GM12892 (cell line): ENCODE results near the gene ATP2B2.

Experiments used
- DNase-seq: peaks from one replicate; pipeline ENCODE4 v3.0.0; 2011; ENCODE audit not compliant: insufficient read length
- FAIRE-seq: peaks from 2 replicates; lab custom pipeline; 2011; peaks lifted over from hg19 to GRCh38; lab: Jason Lieb, UNC
- POLR2A ChIP-seq: IDR thresholded peaks from 2 replicates; pipeline ENCODE4 v1.6.1; 2011; ENCODE audit warnings: low read depth, low read length, control low read depth
- POLR2AphosphoS5 ChIP-seq: IDR thresholded peaks from 2 replicates; pipeline ENCODE4 v1.6.1; 2011; ENCODE audit warnings: low read depth, low read length, control low read depth
- TAF1 ChIP-seq: IDR thresholded peaks from 2 replicates; pipeline ENCODE4 v1.6.1; 2011; ENCODE audit warnings: low read depth, mild to moderate bottlenecking, control low read depth, low read length, borderline replicate concordance

The ATP2B2 gene

GRCh38 chr3:10289077-10289476 lies 216.3 kb downstream of the ATP2B2 start:
- DNase-seq: no peak
- FAIRE-seq: no peak
- TF ChIP-seq POLR2A (no peak), TAF1 (no peak), POLR2AphosphoS5 (no peak)

- TF ChIP-seq POLR2AphosphoS5 (no peak), POLR2A (no peak), TAF1 (no peak)
- FAIRE-seq (no peak), DNase-seq (no peak)
Observed at GRCh38 chr3:10288575-10288960, 216.8 kb downstream of the ATP2B2 start.

GRCh38 chr3:10287936-10288574 lies 217.3 kb downstream of the ATP2B2 start:
- no peak for FAIRE-seq
- DNase-seq: no peak

GRCh38 chr3:10286596-10287295 lies 218.6 kb downstream of the ATP2B2 start:
- FAIRE-seq: no peak
- no peak for DNase-seq

More at GRCh38 chr3:10287936-10288574, 217.3 kb downstream of the ATP2B2 start:
- TF ChIP-seq POLR2AphosphoS5: no peak
- no peak for TF ChIP-seq TAF1
- no peak for TF ChIP-seq POLR2A

GRCh38 chr3:10286133-10286524 lies 219.3 kb downstream of the ATP2B2 start:
- no peak for TF ChIP-seq POLR2A
- no peak for TF ChIP-seq TAF1
- no peak for TF ChIP-seq POLR2AphosphoS5
- no peak for FAIRE-seq
- DNase-seq: no peak

More at GRCh38 chr3:10286596-10287295, 218.6 kb downstream of the ATP2B2 start:
- TF ChIP-seq POLR2AphosphoS5 (no peak), POLR2A (peak; percentile 28; the same call in 1 of the 2 replicates)

GRCh38 chr3:10285272-10286132 lies 219.9 kb downstream of the ATP2B2 start:
- no peak for DNase-seq
- TF ChIP-seq POLR2AphosphoS5 (no peak), POLR2A (no peak), TAF1 (no peak)
- FAIRE-seq: no peak

GRCh38 chr3:10284496-10284895 lies 220.9 kb downstream of the ATP2B2 start:
- FAIRE-seq: peak; percentile 54

GRCh38 chr3:10283638-10284037 lies 221.7 kb downstream of the ATP2B2 start:
- no peak for FAIRE-seq
- TF ChIP-seq POLR2AphosphoS5 (no peak), POLR2A (no peak), TAF1 (no peak)
- DNase-seq: no peak

More at GRCh38 chr3:10284496-10284895, 220.9 kb downstream of the ATP2B2 start:
- no peak for DNase-seq
- TF ChIP-seq TAF1 (no peak), POLR2A (no peak), POLR2AphosphoS5 (no peak)

GRCh38 chr3:10281951-10282350 lies 223.4 kb downstream of the ATP2B2 start:
- no peak for FAIRE-seq
- TF ChIP-seq TAF1 (no peak), POLR2AphosphoS5 (no peak), POLR2A (no peak)
- no peak for DNase-seq

GRCh38 chr3:10280571-10280970 lies 224.8 kb downstream of the ATP2B2 start:
- FAIRE-seq (no peak), DNase-seq (no peak)
- TF ChIP-seq POLR2A: no peak

- FAIRE-seq (no peak), DNase-seq (no peak)
- no peak for TF ChIP-seq POLR2A
- TF ChIP-seq POLR2AphosphoS5: no peak
- no peak for TF ChIP-seq TAF1
Observed at GRCh38 chr3:10280177-10280529, 225.2 kb downstream of the ATP2B2 start.
